ENCODE results near the gene HAT1.
"Not testable (repeated sequence)": the region's sequence is repeated elsewhere in the genome, so short reads cannot be mapped to it uniquely, and the experiment has no call there.

The HAT1 gene, protein sequence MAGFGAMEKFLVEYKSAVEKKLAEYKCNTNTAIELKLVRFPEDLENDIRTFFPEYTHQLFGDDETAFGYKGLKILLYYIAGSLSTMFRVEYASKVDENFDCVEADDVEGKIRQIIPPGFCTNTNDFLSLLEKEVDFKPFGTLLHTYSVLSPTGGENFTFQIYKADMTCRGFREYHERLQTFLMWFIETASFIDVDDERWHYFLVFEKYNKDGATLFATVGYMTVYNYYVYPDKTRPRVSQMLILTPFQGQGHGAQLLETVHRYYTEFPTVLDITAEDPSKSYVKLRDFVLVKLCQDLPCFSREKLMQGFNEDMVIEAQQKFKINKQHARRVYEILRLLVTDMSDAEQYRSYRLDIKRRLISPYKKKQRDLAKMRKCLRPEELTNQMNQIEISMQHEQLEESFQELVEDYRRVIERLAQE

DNA sequence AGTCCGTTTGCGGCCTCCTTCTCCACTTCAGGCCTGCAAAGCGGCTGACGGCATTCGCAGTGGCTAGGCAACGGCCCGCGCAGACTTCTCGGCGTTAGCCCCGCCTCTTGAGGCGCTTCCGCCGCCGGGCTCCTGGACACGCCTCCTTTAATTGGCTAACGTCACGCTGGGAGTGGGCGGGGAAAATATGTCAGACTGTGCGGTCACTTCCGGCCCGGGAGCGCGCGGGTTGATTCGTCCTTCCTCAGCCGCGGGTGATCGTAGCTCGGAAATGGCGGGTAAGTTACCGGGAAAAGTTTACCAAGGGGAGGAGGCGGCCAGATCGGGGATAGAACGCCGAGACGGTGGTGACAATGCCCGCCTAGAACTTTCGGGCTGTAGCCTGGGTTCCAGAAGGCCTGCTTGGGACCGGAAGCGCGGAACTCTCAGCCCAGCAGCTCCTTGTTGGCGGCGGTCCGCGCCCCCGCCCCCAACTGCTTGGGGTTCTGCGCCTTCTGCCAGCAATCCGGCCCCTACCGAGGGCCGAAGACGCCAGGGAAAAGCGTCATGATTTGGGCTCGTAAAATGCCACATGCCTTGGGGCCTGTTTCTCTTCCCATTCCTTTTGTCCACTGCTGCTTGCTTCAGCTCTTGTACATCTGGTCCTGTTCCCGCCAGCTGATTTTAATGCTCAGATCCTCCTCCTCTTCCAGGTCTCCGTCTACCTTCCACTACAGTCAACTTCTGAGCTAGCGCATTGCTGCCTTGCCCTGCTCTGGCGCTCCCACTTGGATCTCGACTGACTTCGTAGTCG is at the start of gene HAT1:
Gene HAT1 (plus strand): TSS at position 232 of the 793 bp plus-strand sequence. CDS start 40 bp downstream, at position 272.
- DNase-seq: peak; percentile 96

DNA sequence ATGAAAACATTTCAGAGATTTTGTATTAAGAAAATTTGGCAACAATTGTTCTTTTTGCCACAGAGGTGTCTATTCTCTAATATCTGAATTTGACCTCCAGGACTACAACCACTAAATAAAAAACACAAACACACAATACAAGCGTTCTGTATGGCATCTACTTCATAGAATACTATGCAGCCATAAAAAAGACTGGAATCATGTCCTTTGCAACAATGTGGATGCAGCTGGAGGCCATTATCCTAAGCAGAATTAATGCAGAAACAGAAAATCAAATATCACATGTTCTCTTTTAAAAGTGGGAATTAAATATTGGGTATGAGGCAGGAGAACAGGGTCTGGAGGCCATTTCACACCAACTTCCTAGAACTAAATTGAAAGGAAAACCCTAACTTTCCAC is 47.7 kb upstream of the HAT1 start:
- DNase-seq: no peak

DNA sequence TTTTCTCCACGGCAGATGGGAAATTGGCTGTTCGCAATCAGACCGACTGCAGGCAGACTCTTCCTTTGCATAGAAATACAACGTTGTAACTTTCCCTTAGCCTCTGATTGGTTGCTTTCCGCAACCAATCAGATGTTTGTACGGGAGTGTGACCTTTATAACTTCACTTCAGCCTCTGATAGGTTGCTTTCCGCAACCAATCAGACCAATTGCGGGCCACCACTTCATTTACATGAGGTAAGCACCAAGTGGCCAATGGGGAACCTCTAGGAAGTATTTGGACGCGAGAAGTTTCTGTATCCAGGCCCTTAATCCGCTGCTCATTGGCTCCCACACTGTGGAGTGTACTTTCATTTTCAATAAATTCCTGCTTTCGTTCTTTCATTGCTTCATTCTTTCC is 47.3 kb upstream of the HAT1 start:
- DNase-seq: no peak

DNA sequence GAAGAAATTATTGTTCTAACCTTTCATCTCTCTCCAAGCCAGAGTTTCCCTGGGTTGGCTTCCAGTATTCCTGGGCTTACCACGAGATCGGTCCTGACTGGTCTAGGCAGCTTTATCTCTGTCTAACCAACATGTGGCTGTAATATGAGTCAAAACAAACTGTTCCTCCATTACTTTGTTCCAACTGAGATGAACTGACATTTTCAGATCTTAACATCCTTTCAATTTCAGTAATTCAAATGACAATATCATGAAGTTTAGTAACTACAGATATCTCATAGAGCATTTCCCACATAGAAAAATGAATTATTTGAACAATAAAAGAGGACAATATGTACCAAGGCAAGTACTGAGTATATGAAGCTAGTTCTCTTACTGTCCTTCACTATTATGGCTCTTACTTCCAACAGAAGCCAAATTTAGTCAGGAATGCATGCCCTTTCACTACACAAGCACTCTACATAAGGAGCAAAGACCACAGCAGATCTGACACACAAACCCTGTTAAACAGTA is 43.7 kb upstream of the HAT1 start:
- DNase-seq: no peak

DNA sequence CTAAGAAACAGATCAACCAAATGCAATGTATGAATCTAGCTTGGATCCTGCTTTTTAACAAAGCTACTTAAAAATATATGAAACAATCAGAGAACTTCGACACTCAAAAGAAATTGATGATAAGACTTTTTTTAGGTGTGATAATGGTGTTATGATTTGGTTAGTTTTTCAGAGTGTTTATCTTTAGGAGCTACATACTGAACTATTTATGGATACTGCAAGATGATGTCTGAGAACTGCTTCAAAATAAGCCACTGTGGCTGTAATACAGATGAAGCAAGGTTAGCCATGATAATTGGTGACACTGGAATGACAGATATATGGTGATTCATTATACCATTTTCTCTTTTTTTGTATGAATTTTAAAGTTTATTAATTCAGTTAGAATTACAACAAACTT is 42.4 kb upstream of the HAT1 start:
- no peak for DNase-seq

DNA sequence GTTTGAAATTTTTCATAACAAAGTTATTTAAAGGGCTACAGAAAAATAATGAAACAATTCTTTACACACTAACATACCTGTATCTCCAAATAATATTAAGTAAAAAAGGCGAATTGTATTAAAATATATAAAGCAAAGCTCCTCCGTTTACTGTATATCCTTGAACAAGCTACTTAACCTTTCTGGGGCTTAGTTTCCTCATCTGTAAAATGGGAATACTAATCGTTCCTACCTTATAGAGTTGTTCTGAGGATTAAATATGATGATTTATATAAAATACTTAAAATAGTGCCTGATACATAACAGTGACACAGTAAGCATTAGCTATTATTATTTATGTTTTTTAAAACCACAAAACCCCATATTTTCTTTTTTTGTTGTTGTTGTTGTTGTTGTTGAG is 41.5 kb upstream of the HAT1 start:
- no peak for DNase-seq

DNA sequence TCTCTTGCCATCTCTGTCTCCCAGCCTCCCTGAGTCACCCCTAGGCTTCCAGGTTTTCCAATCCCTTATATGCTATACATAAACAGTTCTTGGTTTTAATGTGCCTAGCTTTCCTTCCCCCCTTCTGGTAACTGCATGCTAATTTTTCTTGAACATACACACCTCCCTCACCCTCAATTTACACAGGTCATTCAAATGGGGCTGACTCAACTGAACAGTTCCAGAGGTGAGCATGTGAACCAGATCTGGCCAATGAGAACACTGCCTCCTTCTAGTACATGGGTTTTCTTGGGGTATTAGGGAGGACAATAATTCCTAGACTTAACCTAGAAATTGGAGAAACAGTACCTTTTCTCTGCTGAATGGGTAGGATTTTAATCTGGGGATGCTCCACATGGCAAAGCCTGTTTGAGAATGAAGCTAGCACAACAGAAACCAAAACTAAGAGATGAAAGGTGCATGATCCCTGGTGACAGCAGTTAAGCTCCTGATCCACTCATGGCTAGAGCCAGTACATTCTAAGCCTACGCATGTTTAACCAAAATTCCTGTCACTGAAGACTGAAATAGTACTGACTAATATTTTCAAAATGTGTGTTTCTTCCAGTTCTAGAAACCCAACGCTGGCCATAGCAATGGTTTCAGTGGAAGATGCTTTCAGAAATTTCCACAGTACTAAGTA is 40.0 kb upstream of the HAT1 start:
- DNase-seq: no peak

DNA sequence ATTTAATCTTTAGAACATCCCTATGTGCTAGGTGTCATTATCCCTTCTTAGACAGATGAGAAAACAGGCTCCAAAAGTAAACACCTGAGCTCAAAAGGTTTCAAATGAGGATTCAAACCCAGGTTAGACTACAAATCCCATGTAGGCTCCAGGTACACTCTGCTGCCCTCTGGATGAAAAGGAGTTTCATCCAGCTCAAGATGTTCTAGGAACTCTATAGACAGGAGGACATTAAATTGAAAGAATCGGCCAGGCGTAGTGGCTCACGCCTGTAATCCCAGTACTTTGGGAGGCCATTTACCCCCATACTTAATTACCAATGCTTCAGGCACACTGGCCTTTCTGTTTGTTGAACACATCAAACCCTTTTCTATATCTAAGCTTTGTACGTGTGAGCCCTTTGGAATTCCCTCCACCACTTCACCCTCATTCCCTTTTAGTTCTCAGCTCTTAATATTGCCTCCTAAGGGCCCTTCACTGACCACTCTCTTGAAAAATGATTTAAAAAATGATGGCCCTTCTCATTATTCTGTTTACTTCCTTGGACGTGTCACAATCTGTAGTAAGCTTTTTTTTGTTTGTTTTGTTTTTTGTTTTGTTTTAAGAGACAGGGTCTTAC is 38.9 kb upstream of the HAT1 start:
- no peak for DNase-seq

DNA sequence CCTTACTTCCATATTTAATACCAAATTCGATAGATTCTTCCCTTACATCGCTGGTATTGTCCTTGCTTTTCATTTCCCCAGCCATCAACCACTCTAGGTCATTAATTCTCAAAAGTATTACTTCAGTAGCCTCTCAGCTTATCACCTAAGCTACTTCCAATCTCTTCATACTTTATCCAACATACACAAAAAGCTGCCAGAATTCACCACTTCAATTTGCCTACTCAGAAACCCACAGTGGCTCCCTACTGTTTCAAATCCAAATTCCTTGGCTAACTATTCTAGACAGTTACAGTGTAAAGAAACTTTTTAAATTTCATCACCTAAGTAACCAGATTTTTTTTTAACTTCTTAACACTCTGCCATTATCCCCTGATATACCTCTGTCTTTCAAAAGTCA is 32.9 kb upstream of the HAT1 start:
- no peak for DNase-seq

DNA sequence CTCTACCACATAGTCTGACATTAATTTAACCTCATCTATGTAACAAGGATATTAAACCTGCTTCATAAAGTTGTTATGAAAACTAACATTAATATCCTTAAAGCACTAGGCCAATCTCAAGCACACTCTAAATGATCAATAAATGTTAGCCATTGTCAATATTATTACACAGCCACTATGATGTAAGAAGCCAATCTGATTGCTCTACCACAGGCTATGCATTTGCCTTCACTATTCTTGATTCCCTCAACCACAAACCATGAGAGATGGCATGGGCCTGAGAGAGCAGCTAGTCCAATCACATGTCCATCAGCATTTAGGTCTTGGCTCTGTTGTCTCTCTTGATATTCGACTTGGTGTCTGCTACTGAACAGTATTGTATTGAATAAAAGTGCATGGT is 32.5 kb upstream of the HAT1 start:
- no peak for DNase-seq

DNA sequence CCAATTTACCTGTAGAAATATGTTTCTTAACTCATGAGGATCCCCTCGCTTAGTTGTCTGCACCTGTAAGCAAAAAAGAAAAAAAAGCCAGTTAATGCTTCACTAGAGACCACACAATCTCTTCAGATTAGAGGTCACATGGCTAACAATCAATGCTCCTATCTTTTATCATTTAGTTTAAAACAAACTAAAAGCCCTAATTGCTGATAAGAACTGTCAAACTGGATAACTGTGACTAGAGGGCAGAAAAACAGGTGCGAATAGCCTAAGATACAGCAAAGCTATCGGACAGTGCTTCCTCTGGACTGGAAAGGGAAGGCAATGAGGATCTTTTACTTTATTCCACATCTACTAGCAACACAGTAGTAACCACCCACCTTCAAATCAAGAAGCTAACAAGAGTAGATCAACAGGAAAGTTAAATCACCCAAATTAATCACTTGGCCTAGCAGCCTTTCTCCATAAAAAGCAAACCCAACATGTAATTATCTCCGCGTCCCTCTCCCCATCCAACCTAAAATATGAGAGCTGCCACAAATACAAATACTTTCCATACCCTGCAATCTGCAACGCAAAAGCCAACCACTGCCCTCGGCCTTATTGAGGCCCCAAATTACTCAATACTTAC is 29.0 kb upstream of the HAT1 start:
- DNase-seq: no peak

DNA sequence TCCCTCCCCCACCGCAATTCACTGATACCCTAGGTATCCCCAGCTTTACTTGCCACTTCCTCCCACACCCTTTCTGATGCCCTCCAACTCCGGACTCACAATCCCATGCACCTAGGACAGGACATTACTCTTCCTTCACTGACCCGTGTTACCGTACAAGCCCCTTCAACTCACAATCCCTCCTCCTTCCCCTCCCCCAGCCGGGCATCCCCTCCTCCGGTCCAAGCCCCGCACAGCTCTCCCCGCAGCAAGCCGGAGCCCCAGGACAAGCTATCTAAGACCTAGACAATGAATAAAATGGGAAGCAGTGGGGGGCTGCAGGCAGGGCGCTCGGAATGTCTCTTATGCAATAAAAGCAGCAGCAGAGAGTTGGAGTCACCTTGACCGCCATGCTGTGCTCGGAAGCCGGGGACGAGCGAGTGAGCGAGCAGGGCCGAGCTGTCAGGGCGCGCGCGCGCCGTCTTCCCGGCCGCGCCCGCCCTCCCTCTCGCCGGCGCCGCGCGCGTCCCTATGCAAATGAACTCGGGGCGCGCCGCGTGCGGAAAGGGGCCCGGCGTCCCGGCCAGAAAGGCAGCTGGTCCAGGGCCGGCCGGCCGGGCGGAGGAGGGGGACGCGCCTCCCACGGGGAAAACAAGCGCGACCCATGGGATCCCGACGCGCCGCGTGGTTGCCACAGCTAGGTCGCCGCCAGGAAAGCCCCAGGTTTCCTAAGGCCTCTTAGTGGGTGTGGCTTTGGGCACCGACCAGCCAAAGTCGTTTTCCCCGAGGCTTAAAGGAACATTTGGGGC is 28.2 kb upstream of the HAT1 start, which contains the start of gene SLC25A12:
Gene SLC25A12 (minus strand): TSS at position 421 of the 788 bp plus-strand sequence. CDS start 30 bp downstream, at position 391.
- peak; percentile 81 for DNase-seq

DNA sequence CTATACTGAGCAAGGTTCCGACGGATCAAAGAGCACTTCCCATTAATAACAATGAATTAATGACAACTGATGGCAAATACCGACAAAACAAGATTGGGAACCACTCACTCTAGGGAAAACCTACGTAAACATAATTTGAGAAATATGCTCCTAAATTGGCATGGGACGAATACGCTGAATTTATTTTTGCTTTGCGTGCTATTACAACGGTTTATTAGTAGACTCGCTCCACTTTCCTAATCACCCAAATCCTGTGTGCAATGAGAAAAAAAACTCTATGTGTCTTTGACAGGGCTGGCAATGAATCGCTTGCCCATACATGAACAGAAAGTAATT is 27.7 kb upstream of the HAT1 start:
- DNase-seq: no peak

DNA sequence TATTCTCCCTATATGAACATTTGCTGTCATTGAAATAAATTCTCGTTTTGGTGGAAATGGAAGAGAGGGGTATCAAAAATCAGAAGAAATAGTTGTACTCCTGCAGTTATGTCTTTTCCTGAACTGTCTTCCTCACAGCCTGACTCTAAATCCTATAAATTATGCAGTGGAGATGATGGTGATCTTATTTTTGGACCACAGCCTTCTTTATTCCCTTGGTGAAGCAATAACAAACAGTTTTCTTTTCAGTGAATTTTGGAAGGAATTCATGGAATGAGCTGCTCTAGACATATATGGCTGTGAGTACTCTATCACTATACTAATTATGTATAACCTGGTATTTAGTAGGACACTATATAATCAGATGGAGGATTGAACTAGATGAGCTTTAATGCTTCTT is 26.5 kb upstream of the HAT1 start:
- DNase-seq: no peak

DNA sequence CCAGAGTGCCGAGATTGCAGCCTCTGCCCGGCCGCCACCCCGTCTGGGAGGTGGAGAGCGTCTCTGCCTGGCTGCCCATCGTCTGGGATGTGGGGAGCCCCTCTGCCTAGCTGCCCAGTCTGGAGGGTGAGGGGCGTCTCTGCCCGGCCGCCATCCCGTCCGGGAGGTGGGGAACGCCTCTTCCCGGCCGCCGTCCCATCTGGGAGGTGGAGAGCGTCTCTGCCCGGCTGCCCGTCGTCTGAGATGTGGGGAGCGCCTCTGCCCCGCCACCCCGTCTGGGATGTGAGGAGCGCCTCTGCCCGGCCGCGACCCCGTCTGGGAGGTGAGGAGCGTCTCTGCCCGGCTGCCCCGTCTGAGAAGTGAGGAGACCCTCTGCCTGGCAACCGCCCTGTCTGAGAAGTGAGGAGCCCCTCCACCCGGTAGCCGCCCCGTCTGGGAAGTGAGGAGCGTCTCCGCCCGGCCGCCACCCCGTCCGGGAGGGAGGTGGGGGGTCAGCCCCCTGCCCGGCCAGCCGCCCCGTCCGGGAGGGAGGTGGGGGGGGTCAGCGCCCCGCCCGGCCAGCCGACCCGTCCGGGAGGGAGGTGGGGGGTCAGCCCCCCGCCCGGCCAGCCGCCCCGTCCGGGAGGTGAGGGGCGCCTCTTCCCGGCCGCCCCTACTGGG is 22.5 kb upstream of the HAT1 start:
- not testable (repeated sequence) for DNase-seq

DNA sequence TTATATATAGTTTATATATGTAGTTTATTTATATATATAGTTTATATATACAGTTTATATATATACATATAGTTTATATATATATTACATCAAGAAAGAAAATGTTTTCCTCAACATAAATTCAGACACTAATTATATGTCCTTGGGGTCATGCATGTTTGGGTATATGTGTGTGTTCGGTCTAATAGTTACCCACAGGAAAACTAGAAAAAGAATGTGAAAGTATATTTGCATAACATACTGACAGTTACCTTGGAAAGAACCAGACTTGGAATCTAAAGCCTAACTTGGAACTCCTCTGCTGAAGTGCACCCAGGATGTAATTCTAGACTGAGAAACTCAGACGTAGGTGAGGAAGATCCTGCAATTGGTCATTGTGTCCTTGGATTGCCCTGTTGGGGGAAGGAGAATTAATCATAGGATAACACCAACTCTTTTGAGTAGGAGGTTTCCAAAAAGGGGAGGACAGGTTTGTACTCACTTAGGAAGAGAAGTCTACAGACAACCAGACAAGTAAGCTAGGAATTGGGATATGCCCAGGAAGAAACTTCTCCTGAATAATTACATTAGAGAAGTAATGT is 19.3 kb upstream of the HAT1 start:
- no peak for DNase-seq

DNA sequence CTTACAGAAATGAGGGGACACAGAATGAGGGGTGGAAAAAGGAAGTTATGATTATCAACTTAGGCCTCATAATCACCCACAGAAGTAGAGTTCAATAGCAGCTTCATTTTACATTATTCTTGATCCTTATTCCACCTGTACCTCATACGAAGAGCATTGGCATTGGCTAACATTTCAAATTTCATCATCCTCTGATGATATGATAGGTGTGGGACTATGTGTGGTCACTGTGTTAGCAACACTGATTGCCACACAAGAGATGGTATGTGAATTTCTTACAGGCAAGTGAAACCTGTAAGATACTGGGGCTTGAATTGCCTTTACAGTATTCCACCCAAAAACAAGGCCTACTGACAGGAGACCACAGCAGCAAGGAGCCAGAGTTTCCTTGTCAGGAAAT is 14.0 kb upstream of the HAT1 start:
- no peak for DNase-seq

DNA sequence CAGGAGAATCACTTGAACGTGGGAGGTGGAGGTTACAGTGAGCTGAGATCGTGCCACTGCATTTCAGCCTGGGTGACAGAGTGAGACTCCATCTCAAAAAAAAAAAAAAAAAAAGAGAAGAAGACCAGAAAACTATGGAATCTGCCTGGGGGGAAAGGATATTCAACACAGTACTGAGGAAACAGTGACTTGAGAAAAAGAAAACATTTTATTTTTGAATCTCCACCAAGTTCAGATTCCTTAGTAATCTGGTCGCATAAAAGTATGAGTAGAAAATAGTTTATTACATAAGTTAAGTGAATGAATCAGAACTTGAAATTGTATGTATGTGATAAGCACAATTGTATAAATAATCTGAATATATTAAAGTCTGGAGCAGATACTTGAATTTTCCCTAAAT is 13.0 kb upstream of the HAT1 start:
- no peak for DNase-seq

DNA sequence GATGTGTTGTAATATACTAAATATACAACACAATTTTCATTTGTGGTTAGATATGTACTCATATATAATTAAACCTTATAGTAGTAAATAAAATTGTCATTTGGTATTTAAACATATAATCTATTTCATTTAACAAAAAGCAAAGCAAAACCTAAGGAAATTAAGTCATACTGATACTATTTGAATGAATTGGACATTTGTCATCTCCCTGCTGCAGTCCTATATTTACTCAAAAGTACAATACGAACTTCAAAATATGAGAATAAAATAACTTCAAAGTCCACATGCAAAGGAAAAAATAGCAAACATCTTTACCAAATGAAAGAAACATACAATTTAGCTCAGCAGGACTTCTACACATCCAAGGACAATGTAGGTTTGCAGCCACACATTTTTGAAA is 11.8 kb upstream of the HAT1 start:
- DNase-seq: no peak

DNA sequence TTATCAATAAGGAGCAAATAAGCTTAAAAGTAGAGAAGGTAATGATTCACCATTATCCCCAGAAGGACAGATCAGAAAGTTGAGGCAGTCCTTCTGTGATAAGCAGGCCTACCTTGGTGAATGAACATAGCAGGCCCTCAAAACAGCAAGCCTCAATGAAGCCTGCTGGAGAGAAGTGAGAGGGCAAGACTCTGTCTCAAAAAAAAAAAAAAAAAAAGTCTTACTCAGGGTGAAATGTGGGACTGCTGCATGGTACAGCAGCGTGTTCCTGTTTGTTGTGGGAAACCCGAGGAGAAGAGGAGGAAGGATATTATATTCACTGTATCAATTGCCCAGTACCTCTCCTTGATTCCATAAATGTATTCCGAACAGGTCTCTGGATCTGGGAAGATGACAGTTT is 8.7 kb upstream of the HAT1 start:
- DNase-seq: no peak

DNA sequence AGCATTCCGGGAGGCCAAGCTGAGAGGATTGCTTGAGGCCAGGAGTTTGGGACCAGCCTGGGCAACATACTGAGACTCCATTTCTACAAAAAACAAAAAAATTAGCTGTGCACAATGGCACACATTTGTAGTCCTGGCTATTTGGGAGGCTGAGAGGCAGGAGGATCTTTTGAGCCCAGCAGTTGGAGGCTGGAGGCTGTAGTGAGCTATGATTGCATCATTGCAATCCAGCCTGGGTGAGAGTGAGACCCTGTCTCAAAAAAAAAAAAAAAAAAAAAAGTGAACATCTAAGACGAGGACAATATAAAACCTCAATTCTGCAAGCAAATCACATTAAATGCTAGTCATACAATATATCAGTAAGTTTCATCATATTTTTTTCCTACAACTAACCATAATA is 2.8 kb upstream of the HAT1 start:
- no peak for DNase-seq

Data from NCI-H1105 (cell line).